ENCODE data around the gene PRTG. TPM values are rescaled to one million over a fixed set of nuclear protein-coding genes. Genes with fewer than 3 reads are reported as not detected.

The PRTG gene
- total and polyA plus RNA-seq, 2 of the 13 experiments (the other 11 are each of a cell fraction or from before 2014, with no cell fraction given): 13.2 to 22.3 TPM

DNA sequence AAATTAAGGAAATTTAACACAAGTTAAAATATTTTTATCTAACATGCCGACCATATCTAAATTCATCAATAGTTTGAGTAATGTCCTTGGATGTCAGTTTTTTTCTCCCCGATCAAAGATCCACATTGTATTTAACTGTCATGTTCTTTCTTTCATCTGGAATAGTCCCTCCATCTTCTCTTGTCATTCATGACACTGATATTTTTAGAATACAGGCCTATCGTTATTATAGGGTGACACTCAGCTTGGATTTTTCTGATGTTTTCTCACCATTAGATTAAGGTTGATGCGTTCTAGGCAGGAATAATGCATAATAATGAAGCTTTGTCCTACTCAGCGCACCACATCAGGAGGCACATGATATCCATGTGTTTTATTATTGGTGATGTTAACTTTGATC is 141.6 kb downstream of the PRTG start (continued):
- TF ChIP-seq, protein P1, sequence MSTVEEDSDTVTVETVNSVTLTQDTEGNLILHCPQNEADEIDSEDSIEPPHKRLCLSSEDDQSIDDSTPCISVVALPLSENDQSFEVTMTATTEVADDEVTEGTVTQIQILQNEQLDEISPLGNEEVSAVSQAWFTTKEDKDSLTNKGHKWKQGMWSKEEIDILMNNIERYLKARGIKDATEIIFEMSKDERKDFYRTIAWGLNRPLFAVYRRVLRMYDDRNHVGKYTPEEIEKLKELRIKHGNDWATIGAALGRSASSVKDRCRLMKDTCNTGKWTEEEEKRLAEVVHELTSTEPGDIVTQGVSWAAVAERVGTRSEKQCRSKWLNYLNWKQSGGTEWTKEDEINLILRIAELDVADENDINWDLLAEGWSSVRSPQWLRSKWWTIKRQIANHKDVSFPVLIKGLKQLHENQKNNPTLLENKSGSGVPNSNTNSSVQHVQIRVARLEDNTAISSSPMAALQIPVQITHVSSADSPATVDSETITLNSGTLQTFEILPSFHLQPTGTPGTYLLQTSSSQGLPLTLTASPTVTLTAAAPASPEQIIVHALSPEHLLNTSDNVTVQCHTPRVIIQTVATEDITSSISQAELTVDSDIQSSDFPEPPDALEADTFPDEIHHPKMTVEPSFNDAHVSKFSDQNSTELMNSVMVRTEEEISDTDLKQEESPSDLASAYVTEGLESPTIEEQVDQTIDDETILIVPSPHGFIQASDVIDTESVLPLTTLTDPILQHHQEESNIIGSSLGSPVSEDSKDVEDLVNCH (CRISPR knock-in tag; IDR thresholded peaks at IDR 0.05): no peak
- TF ChIP-seq KDM3A (CRISPR knock-in tag; IDR thresholded peaks at IDR 0.05; ENCODE audit: low read depth) (no peak), SMYD3 (CRISPR knock-in tag; IDR thresholded peaks at IDR 0.05) (no peak), NCOA5 (CRISPR knock-in tag; IDR thresholded peaks at IDR 0.05) (no peak), ZNF383 (CRISPR knock-in tag; IDR thresholded peaks at IDR 0.05; ENCODE audit: borderline replicate concordance) (no peak), ZNF143 (CRISPR knock-in tag; IDR thresholded peaks at IDR 0.05) (no peak), RORA (CRISPR knock-in tag; IDR thresholded peaks at IDR 0.05) (no peak), AKAP8 (CRISPR knock-in tag; IDR thresholded peaks at IDR 0.05) (no peak), ZC3H13 (CRISPR knock-in tag; IDR thresholded peaks at IDR 0.05) (no peak)
- TF ChIP-seq, protein P2, sequence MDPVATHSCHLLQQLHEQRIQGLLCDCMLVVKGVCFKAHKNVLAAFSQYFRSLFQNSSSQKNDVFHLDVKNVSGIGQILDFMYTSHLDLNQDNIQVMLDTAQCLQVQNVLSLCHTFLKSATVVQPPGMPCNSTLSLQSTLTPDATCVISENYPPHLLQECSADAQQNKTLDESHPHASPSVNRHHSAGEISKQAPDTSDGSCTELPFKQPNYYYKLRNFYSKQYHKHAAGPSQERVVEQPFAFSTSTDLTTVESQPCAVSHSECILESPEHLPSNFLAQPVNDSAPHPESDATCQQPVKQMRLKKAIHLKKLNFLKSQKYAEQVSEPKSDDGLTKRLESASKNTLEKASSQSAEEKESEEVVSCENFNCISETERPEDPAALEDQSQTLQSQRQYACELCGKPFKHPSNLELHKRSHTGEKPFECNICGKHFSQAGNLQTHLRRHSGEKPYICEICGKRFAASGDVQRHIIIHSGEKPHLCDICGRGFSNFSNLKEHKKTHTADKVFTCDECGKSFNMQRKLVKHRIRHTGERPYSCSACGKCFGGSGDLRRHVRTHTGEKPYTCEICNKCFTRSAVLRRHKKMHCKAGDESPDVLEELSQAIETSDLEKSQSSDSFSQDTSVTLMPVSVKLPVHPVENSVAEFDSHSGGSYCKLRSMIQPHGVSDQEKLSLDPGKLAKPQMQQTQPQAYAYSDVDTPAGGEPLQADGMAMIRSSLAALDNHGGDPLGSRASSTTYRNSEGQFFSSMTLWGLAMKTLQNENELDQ (CRISPR knock-in tag; IDR thresholded peaks at IDR 0.05; ENCODE audit: borderline replicate concordance): no peak
- TF ChIP-seq, protein P3, sequence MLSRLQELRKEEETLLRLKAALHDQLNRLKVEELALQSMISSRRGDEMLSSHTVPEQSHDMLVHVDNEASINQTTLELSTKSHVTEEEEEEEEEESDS (CRISPR knock-in tag; IDR thresholded peaks at IDR 0.05; ENCODE audit: borderline replicate concordance): no peak
- TF ChIP-seq, protein P4, sequence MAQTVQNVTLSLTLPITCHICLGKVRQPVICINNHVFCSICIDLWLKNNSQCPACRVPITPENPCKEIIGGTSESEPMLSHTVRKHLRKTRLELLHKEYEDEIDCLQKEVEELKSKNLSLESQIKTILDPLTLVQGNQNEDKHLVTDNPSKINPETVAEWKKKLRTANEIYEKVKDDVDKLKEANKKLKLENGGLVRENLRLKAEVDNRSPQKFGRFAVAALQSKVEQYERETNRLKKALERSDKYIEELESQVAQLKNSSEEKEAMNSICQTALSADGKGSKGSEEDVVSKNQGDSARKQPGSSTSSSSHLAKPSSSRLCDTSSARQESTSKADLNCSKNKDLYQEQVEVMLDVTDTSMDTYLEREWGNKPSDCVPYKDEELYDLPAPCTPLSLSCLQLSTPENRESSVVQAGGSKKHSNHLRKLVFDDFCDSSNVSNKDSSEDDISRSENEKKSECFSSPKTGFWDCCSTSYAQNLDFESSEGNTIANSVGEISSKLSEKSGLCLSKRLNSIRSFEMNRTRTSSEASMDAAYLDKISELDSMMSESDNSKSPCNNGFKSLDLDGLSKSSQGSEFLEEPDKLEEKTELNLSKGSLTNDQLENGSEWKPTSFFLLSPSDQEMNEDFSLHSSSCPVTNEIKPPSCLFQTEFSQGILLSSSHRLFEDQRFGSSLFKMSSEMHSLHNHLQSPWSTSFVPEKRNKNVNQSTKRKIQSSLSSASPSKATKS (CRISPR knock-in tag; IDR thresholded peaks at IDR 0.05): no peak
- TF ChIP-seq, protein P5, sequence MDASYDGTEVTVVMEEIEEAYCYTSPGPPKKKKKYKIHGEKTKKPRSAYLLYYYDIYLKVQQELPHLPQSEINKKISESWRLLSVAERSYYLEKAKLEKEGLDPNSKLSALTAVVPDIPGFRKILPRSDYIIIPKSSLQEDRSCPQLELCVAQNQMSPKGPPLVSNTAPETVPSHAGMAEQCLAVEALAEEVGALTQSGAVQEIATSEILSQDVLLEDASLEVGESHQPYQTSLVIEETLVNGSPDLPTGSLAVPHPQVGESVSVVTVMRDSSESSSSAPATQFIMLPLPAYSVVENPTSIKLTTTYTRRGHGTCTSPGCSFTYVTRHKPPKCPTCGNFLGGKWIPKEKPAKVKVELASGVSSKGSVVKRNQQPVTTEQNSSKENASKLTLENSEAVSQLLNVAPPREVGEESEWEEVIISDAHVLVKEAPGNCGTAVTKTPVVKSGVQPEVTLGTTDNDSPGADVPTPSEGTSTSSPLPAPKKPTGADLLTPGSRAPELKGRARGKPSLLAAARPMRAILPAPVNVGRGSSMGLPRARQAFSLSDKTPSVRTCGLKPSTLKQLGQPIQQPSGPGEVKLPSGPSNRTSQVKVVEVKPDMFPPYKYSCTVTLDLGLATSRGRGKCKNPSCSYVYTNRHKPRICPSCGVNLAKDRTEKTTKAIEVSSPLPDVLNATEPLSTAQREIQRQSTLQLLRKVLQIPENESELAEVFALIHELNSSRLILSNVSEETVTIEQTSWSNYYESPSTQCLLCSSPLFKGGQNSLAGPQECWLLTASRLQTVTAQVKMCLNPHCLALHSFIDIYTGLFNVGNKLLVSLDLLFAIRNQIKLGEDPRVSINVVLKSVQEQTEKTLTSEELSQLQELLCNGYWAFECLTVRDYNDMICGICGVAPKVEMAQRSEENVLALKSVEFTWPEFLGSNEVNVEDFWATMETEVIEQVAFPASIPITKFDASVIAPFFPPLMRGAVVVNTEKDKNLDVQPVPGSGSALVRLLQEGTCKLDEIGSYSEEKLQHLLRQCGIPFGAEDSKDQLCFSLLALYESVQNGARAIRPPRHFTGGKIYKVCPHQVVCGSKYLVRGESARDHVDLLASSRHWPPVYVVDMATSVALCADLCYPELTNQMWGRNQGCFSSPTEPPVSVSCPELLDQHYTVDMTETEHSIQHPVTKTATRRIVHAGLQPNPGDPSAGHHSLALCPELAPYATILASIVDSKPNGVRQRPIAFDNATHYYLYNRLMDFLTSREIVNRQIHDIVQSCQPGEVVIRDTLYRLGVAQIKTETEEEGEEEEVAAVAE (CRISPR knock-in tag; IDR thresholded peaks at IDR 0.05; ENCODE audit: borderline replicate concordance): no peak
- TF ChIP-seq, protein P6, sequence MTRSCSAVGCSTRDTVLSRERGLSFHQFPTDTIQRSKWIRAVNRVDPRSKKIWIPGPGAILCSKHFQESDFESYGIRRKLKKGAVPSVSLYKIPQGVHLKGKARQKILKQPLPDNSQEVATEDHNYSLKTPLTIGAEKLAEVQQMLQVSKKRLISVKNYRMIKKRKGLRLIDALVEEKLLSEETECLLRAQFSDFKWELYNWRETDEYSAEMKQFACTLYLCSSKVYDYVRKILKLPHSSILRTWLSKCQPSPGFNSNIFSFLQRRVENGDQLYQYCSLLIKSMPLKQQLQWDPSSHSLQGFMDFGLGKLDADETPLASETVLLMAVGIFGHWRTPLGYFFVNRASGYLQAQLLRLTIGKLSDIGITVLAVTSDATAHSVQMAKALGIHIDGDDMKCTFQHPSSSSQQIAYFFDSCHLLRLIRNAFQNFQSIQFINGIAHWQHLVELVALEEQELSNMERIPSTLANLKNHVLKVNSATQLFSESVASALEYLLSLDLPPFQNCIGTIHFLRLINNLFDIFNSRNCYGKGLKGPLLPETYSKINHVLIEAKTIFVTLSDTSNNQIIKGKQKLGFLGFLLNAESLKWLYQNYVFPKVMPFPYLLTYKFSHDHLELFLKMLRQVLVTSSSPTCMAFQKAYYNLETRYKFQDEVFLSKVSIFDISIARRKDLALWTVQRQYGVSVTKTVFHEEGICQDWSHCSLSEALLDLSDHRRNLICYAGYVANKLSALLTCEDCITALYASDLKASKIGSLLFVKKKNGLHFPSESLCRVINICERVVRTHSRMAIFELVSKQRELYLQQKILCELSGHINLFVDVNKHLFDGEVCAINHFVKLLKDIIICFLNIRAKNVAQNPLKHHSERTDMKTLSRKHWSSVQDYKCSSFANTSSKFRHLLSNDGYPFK (CRISPR knock-in tag; IDR thresholded peaks at IDR 0.05; ENCODE audit: borderline replicate concordance): no peak

Measured in HepG2 (cell line).